Neural crest cell (in vitro differentiated cells): ENCODE measurements around the gene CSNK1D. TPM values are rescaled to one million over a fixed set of nuclear protein-coding genes. Genes with fewer than 3 reads are reported as not detected.

ENCODE experiments used
- DNase-seq: peaks from one replicate; pipeline ENCODE4 v3.0.0; 2021; ENCODE audit warnings: low read depth, mixed read lengths, low spot score
- H3K27ac Mint-ChIP-seq: one replicate; pipeline ENCODE4 v1.8.0; 2021; ENCODE audit warnings: mild to moderate bottlenecking, mixed read lengths; ENCODE audit not compliant: unreplicated experiment
- H3K27me3 Mint-ChIP-seq: 2 replicates; pipeline ENCODE4 v1.8.0; 2021; ENCODE audit warnings: low read depth, mild to moderate bottlenecking, mixed read lengths
- H3K36me3 Mint-ChIP-seq: 2 replicates; pipeline ENCODE4 v1.8.0; 2021; ENCODE audit warnings: low read depth, mild to moderate bottlenecking, mixed read lengths
- H3K4me1 Mint-ChIP-seq: 2 replicates; pipeline ENCODE4 v1.8.0; 2021; ENCODE audit warnings: mixed read lengths
- H3K4me3 Mint-ChIP-seq: one replicate; pipeline ENCODE4 v1.8.0; 2021; ENCODE audit warnings: mild to moderate bottlenecking, mixed read lengths
- H3K9me3 Mint-ChIP-seq: 2 replicates; pipeline ENCODE4 v1.8.0; 2021; ENCODE audit warnings: mixed read lengths
- total RNA-seq: library from RNA; stranded (reverse); gene quantifications from 2 replicates; pipeline ENCODE4 v1.2.1, GENCODE V29; 2021
- TF ChIP-seq, protein P1 (sequence below): fragments of 200-600 bp; sonication (generic); conservative IDR thresholded peaks from 2 replicates; pipeline ENCODE4 v1.5.0; 2021; ENCODE audit warnings: antibody characterized with exemption, mild to moderate bottlenecking

The CSNK1D gene
- total RNA-seq, 1 donor from 2014 or later: 165 TPM

DNA sequence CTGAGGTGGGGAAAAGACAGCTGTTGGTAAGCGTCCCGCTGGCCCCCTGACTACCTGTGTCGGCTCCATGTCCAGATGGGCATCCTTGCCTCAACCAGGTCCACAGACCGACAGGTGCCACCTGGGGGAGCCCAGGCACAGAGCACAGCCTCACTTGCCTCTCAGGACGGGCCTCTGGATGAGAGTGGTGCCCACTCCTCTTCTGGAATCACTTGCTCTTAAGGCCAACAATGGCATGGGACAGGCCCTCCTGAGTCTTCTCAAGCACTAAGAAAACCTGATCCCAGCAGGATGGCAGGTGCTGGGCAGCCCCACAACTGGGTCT lies 27.5 kb downstream of the CSNK1D start:
- Mint-ChIP-seq H3K27me3 (no peaks in the 10 kb centered on the region), H3K9me3 (no peaks in the 10 kb centered on the region), H3K36me3 (peaks cover 9% of the 10 kb centered on the region), H3K4me3 (no peak overlapping the region), H3K4me1 (no peaks in the 10 kb centered on the region), H3K27ac (no peak overlapping the region)
- TF ChIP-seq, protein P1, sequence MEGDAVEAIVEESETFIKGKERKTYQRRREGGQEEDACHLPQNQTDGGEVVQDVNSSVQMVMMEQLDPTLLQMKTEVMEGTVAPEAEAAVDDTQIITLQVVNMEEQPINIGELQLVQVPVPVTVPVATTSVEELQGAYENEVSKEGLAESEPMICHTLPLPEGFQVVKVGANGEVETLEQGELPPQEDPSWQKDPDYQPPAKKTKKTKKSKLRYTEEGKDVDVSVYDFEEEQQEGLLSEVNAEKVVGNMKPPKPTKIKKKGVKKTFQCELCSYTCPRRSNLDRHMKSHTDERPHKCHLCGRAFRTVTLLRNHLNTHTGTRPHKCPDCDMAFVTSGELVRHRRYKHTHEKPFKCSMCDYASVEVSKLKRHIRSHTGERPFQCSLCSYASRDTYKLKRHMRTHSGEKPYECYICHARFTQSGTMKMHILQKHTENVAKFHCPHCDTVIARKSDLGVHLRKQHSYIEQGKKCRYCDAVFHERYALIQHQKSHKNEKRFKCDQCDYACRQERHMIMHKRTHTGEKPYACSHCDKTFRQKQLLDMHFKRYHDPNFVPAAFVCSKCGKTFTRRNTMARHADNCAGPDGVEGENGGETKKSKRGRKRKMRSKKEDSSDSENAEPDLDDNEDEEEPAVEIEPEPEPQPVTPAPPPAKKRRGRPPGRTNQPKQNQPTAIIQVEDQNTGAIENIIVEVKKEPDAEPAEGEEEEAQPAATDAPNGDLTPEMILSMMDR: no peak
- DNase-seq: no peak

DNA sequence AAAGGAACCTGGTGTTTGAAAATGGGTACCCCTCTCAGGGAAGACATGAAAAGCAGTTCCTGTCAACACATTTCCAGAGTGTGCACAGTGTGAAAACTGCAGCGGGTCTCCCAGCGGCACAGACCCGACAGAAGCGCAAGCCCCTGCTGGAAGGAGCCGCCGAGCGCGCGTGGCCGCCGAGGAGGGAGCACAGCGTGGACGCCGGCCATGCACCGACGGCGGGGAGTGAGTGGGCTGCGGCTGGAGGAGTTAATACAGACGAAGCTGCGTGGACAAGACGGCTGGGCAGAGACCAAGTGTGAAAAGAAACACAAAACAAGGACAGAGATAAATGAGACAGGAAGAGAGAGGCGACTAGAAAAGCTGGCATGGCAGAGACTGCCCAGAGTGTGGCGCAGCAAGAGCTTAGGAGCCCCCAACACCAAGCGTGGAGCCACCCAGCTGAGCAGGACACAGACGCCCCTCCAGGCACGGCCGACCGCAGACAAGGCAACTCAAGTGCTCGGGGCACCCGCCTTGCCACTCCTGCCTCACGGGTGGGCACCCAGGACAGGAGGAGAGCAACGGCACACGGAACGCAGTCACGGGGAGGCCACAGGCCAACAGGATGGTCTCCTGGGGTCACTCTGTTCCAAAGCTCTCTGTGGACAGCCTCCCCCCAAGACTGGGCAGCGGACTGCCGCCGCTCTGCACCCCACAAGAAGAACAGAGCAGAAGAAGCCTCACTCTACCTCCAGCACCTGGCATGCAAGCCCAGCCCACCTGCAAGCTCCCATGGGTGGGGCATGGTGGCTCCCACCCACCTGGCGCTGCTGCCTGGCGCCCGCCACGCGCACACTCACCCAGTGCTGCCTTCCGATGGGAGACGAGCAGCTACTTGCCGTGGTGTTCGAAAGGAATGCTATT lies 28.1 kb downstream of the CSNK1D start:
- DNase-seq: no peak
- Mint-ChIP-seq H3K4me1 (no peaks in the 10 kb centered on the region), H3K27ac (no peak overlapping the region), H3K27me3 (no peaks in the 10 kb centered on the region), H3K36me3 (peaks cover 8% of the 10 kb centered on the region), H3K9me3 (no peaks in the 10 kb centered on the region), H3K4me3 (no peak overlapping the region)
- TF ChIP-seq, protein P1: no peak

DNA sequence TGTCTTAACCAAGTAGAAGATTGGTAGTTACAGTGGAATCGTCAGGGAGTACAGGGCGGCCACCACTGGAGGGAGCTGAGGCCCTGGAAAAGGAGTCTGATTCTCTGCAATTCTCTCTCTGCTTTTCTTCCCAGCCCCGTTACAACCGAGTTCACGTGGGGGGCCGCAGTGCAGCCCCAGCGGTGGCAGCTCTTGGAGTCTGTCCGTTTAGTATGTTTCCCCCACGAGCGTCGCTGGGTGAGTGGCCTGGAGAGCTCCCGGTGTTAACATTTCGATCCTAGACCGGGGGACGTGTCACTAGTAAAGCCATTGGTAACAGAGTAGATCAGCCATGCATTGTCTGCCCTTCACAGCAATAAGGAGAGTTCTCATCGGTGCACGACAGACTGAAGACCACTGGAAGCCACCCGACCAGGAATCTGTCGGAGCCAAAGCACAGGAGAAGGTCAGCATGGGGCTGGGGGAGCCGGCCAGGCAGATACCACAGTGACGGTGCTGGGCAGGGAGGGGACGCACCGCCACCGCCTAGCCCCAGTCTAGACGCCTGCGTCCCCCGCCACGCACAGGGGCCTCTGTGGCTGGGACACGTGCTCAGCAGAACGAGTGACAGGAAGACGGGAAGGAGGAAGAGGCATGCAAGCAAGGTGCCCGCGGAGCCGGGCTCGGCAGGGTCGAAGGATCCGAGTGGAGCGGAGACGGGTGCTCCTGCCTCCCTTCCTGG lies 28.9 kb downstream of the CSNK1D start:
- DNase-seq: no peak
- H3K4me3 Mint-ChIP-seq: peak overlapping the region; percentile 44
- no peaks in the 10 kb centered on the region for H3K9me3 Mint-ChIP-seq
- TF ChIP-seq, protein P1: peak; percentile 66
- H3K27me3 Mint-ChIP-seq: no peaks in the 10 kb centered on the region
- H3K4me1 Mint-ChIP-seq: no peaks in the 10 kb centered on the region
- peaks cover 8% of the 10 kb centered on the region for H3K36me3 Mint-ChIP-seq
- no peak overlapping the region for H3K27ac Mint-ChIP-seq

DNA sequence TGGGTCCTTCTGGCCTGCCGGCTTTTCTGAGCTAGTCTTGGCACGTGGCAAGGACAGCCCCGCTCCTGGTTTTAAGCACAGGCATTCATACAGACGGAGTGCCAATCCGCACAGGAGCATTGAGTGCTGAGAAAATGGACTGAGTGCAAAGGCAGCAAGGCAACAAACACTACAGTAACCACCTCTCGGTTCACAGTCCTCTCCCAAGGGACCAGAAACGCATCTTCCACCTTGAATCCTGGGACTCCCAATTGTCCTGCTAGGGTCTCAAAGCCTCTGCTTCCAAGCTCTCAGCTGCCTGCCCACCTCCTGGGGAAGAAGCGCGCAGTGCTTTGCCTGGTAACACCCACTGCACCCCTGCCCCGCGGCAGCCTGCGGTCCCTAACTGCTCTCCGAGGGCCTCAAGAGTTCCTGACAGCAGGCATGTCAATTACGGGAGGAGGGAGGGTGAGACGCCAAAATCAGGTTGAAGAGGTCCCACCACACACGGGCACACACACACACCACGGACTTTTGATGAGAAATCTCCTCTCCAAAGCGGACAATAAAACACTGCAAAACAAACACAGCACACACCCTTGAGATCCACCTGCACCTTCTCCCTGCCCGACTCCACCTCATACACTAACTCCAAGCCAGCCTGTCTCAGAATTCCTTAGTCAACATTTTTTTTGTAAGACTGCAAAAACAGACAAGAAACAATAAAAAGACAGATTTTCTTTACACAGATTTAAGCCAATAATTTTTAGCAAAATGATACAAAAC lies 29.7 kb downstream of the CSNK1D start:
- Mint-ChIP-seq H3K9me3 (no peaks in the 10 kb centered on the region), H3K4me3 (peak overlapping the region; percentile 44), H3K27ac (no peak overlapping the region), H3K36me3 (peaks cover 8% of the 10 kb centered on the region), H3K27me3 (no peaks in the 10 kb centered on the region), H3K4me1 (no peaks in the 10 kb centered on the region)
- TF ChIP-seq, protein P1: no peak
- no peak for DNase-seq

DNA sequence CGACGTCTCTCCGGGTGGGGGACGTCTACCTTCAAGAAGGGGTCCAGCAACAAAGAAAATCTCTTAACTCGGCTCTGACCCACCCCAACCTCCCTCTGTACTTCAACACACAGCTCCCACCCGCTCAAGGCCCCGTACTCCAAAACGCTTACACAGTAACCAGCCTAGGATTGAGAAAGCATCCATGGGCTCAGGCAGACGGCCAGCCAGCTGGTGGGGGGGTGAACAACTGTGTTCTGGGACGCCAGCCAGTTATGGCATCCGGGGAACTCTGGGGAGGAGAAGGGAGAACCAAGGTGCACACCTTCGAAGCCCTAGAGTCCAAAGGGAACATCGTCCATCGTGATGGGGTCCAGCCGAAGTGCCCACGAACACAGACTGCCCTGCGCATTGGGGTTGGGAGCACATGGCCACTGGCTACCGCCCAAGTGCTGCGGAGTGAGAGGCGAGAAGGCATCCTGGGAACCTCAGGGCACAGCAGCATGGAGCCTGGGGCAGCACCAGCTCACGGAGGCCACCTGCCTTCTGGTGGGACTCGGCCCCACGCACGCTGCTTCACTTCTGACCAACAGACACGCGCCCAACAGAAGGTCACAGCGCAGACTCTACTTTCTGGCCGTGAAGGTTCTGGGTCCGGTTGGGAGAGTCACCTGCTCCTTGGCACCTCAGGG lies 30.4 kb downstream of the CSNK1D start:
- Mint-ChIP-seq H3K27ac (no peak overlapping the region), H3K27me3 (no peaks in the 10 kb centered on the region), H3K4me3 (no peak overlapping the region), H3K4me1 (no peaks in the 10 kb centered on the region), H3K36me3 (peaks cover 8% of the 10 kb centered on the region), H3K9me3 (no peaks in the 10 kb centered on the region)
- DNase-seq: no peak
- TF ChIP-seq, protein P1: no peak
